NB4 (cell line): ENCODE results near the gene GBF1.

Source experiments
- POLR2A ChIP-seq: IDR thresholded peaks from 2 replicates; pipeline ENCODE4 v1.6.1; 2011; ENCODE audit warnings: mild to moderate bottlenecking; ENCODE audit not compliant: insufficient read length; ENCODE audit errors: extremely low read depth
- TF ChIP-seq, protein P1 (sequence below): IDR thresholded peaks from one replicate; pipeline ENCODE4 v1.5.1; 2012; ENCODE audit warnings: low read depth, low read length

DNA sequence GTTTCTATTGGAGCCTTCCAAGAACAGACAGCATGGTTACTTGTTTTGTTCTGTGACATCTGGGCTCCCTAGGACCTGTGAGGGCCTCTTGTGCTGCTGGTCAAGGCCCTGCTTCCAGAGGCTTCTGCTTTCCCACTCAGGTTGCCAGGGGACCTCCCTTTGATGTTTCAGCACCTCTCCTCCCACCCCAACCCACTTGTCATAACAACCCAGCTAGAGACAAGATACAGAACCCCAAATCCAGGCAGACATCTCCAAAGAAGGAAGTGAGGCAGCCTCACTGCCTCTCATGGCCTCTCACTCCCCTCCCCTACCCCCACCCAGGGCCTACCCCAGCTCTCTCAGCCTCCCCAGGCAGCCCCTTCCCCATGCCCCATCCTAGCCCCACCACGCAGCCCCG lies 161.5 kb downstream of the GBF1 start:
- TF ChIP-seq POLR2A = no peak
- TF ChIP-seq, protein P1, sequence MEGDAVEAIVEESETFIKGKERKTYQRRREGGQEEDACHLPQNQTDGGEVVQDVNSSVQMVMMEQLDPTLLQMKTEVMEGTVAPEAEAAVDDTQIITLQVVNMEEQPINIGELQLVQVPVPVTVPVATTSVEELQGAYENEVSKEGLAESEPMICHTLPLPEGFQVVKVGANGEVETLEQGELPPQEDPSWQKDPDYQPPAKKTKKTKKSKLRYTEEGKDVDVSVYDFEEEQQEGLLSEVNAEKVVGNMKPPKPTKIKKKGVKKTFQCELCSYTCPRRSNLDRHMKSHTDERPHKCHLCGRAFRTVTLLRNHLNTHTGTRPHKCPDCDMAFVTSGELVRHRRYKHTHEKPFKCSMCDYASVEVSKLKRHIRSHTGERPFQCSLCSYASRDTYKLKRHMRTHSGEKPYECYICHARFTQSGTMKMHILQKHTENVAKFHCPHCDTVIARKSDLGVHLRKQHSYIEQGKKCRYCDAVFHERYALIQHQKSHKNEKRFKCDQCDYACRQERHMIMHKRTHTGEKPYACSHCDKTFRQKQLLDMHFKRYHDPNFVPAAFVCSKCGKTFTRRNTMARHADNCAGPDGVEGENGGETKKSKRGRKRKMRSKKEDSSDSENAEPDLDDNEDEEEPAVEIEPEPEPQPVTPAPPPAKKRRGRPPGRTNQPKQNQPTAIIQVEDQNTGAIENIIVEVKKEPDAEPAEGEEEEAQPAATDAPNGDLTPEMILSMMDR = no peak
